ENCODE measurements around the gene NR6A1. TPM values are rescaled to one million over a fixed set of nuclear protein-coding genes. Genes with fewer than 3 reads are reported as not detected.

The NR6A1 gene
- total and polyA plus RNA-seq, 2 of the 8 experiments (the other 6 are each of a cell fraction or from before 2014, with no cell fraction given): 93.2 to 237 TPM

GRCh38 chr9:124695280-124695890, 75.7 kb downstream of the NR6A1 start:
- Histone ChIP-seq H2AFZ (ENCODE audit: low read length) (no peak overlapping the region), H2AK5ac (ENCODE audit: low read depth, low read length) (no peak overlapping the region), H4K91ac (replicated peaks; ENCODE audit: insufficient read length, low read length) (no peak overlapping the region), H3K4me2 (ENCODE audit: insufficient read depth in 1 of 2, low read depth in 2 of 2, low read length in 2 of 2) (no peak overlapping the region), H3K18ac (ENCODE audit: extremely low read depth, low read length) (no peak overlapping the region), H3K36me3 (ENCODE audit: control insufficient read depth in 2 of 4, insufficient read depth in 4 of 4, low read length in 3 of 4) (no peaks in the 10 kb centered on the region), H3K79me1 (ENCODE audit: low read depth, low read length) (peaks cover 4% of the 10 kb centered on the region; the same call in 1 of the 2 replicates), H3K23me2 (ENCODE audit: low read depth, low read length) (no peaks in the 10 kb centered on the region), H3K4me3 (ENCODE audit: extremely low read depth in 1 of 4, insufficient read depth in 2 of 4, low read depth in 3 of 4, low read length in 4 of 4) (no peak overlapping the region), H4K5ac (ENCODE audit: insufficient read length, low read depth, low read length) (no peak overlapping the region), H2BK120ac (replicated peaks; ENCODE audit: low read depth, low read length) (no peak overlapping the region), H3K23ac (ENCODE audit: insufficient read length) (no peak overlapping the region), H3K27me3 (replicated peaks in 1 of 4; ENCODE audit: control insufficient read depth in 3 of 4, extremely low read depth in 1 of 4, insufficient read depth in 3 of 4, low read length in 3 of 4) (no peaks in the 10 kb centered on the region), H3K14ac (ENCODE audit: insufficient read length) (no peak overlapping the region), H3K9me3 (ENCODE audit: insufficient read depth in 2 of 2, low read depth in 1 of 2, low read length in 1 of 2) (no peaks in the 10 kb centered on the region), H3K4me1 (replicated peaks in 1 of 4; ENCODE audit: control insufficient read depth in 3 of 4, insufficient read depth in 4 of 4, low read length in 3 of 4) (peaks cover 9 to 17% (median 14%) of the 10 kb centered on the region in 4 experiments; a peak in 6 of 7 replicates), H2BK5ac (ENCODE audit: low read depth, low read length) (no peak overlapping the region), H3K79me2 (ENCODE audit: control insufficient read depth in 1 of 2, insufficient read depth in 2 of 2, low read length in 2 of 2) (peaks cover 0 to 68% of the 10 kb centered on the region in 2 experiments; a peak in 2 of 4 replicates), H4K20me1 (replicated peaks in 1 of 2; ENCODE audit: control insufficient read depth in 1 of 2, insufficient read depth in 2 of 2, low read length in 2 of 2) (no peaks in the 10 kb centered on the region), H2BK12ac (ENCODE audit: low read depth, low read length) (no peak overlapping the region), H3K56ac (replicated peaks; ENCODE audit: insufficient read length, low read depth, low read length) (no peak overlapping the region), H3K27ac (ENCODE audit: low read depth, low read length) (no peak overlapping the region), H4K8ac (ENCODE audit: extremely low read depth, insufficient read depth, low read length) (no peak overlapping the region), H3K9ac (replicated peaks in 1 of 4; ENCODE audit: extremely low read depth in 1 of 4, low read depth in 3 of 4, low read length in 3 of 4) (no peak overlapping the region), H2BK15ac (ENCODE audit: low read length) (no peak overlapping the region), H2BK20ac (ENCODE audit: low read length) (no peak overlapping the region), H3K4ac (replicated peaks; ENCODE audit: insufficient read length, low read depth, low read length) (no peak overlapping the region)
- TF ChIP-seq YY1 (IDR thresholded peaks at IDR 0.05; ENCODE audit: low read depth, low read length): no peak
- TF ChIP-seq PHF8 (conservative IDR thresholded peaks at IDR 0.05; ENCODE audit: low read depth, low read length): no peak
- TF ChIP-seq JUN (IDR thresholded peaks at IDR 0.05; ENCODE audit: low read depth, low read length): no peak
- no peak for TF ChIP-seq RNF2 (IDR thresholded peaks at IDR 0.05; ENCODE audit: borderline replicate concordance, low read depth, low read length, missing control alignments, poor library complexity, severe bottlenecking)
- no peak for TF ChIP-seq KDM4A (IDR thresholded peaks at IDR 0.05; ENCODE audit: low read depth, low read length, severe bottlenecking)
- TF ChIP-seq CBX5 (IDR thresholded peaks at IDR 0.05; ENCODE audit: low read depth, low read length): no peak
- no peak for TF ChIP-seq GTF2F1 (IDR thresholded peaks at IDR 0.05; ENCODE audit: borderline replicate concordance, low read depth, low read length)
- CTCF ChIA-PET (ENCODE audit: partially characterized antibody): interaction anchor here (0.7 to 3.1 kb wide), 2 partner anchors 17 to 72 kb away, joined by 3 to 17 read pairs; no protein-coding TSS in a partner anchor
- FAIRE-seq: no peak
- POLR2A ChIA-PET (ENCODE audit: partially characterized antibody): no interaction called here
- WGBS, 2 experiments (ENCODE audit: extremely low coverage in 1 of 2, insufficient coverage in 1 of 2, insufficient read length in 1 of 2, insufficient replicate concordance in 2 of 2, low coverage in 1 of 2, low lambda C conversion rate in 2 of 2, missing lambda C conversion rate in 1 of 2): 91% methylated on average over 16 of the region's 16 CpGs; no CpG with 5 or more reads in 1 of the 2 experiments
- no peak for DNase-seq (ENCODE audit: low read depth in 1 of 2, low spot score in 2 of 2)

Data from H1 (cell line).